Naive thymus-derived CD8-positive, alpha-beta T cell (primary cell): ENCODE data around the gene DMXL1. TPM values are rescaled to one million over a fixed set of nuclear protein-coding genes. Genes with fewer than 3 reads are reported as not detected.
A peak's percentile ranks its signal among the peaks of the same experiment; 100 is the strongest.
"Not testable (repeated sequence)": the region's sequence is repeated elsewhere in the genome, so short reads cannot be mapped to it uniquely, and the experiment has no call there.

Experiments used
- ATAC-seq, 2 donors: fragments of 150-1000 bp; cut with Tn5 transposase in 1 of 2; sonication (Bioruptor Pico), chemical (Tn5 transposase) in 1 of 2; 1 replicate in 1 of 2; 2 replicates in 1 of 2; pipeline ENCODE4 v1.10.0; 2021; ENCODE audit warnings: mild to moderate bottlenecking in 2 of 2, moderate library complexity in 2 of 2
- POLR2A ChIA-PET: fragments of 350-600 bp; sonication (Branson Sonifier 250); formaldehyde crosslinking; loops from one replicate; lab custom pipeline; 2021; ENCODE audit warnings: antibody characterized with exemption; lab: Charles Lee
- DNase-seq, 10 donors: peaks; one replicate each; pipeline versions ENCODE4 v3.0.0 to v3.0.0-alpha.2; 2020 to 2022
- H3K27ac Mint-ChIP-seq, 10 donors: one replicate each; pipeline ENCODE4 v1.8.0; 2020 to 2022; ENCODE audit warnings: mild to moderate bottlenecking in 10 of 10, mixed read lengths in 10 of 10, moderate library complexity in 4 of 10, inconsistent platforms in 1 of 10
- H3K27me3 Mint-ChIP-seq, 5 donors: one replicate each; pipeline ENCODE4 v1.8.0; 2021 to 2022; ENCODE audit warnings: mixed read lengths in 5 of 5
- H3K36me3 Mint-ChIP-seq, 3 donors: one replicate each; pipeline ENCODE4 v1.8.0; 2020 to 2022; ENCODE audit warnings: mixed read lengths in 3 of 3, mild to moderate bottlenecking in 2 of 3, inconsistent platforms in 1 of 3
- H3K4me1 Mint-ChIP-seq, 4 donors: one replicate each; pipeline ENCODE4 v1.8.0; 2021 to 2022; ENCODE audit warnings: mixed read lengths in 4 of 4
- H3K4me3 Mint-ChIP-seq, 10 donors: one replicate each; pipeline ENCODE4 v1.8.0; 2020 to 2022; ENCODE audit warnings: mild to moderate bottlenecking in 10 of 10, mixed read lengths in 10 of 10, moderate library complexity in 6 of 10, inconsistent platforms in 1 of 10
- H3K9me3 Mint-ChIP-seq, 9 donors: one replicate each; pipeline ENCODE4 v1.8.0; 2020 to 2022; ENCODE audit warnings: mixed read lengths in 9 of 9, mild to moderate bottlenecking in 3 of 9, inconsistent platforms in 1 of 9, moderate library complexity in 1 of 9
- polyA plus RNA-seq, 3 donors: library from polyadenylated mRNA; unstranded; fragments of 300-500 nt; fragmentation: Illumina TruSeq; gene quantifications; one replicate each; pipeline ENCODE4 v1.2.3, GENCODE V29; 2021
- total RNA-seq, 8 experiments: library from RNA in 2 of 8; stranded (reverse) in 2 of 8; gene quantifications; one replicate each; pipeline ENCODE4 v1.2.3 and lab custom pipeline; 2021 to 2026

DMXL1 gene
- total and polyA plus RNA-seq, 5 experiments from 2014 or later = 15.0 to 43.3 (median 19.9) TPM

- no peaks in the 10 kb centered on the region for H3K27me3 Mint-ChIP-seq
- no peak overlapping the region for H3K4me3 Mint-ChIP-seq
- H3K4me1 Mint-ChIP-seq = peaks cover 0 to 4% (median under 1%) of the 10 kb centered on the region in 4 donors
- POLR2A ChIA-PET = interaction anchor here (0.6 kb wide), 1 partner anchor 178 kb away, joined by 3 read pairs; no protein-coding TSS in a partner anchor
- H3K9me3 Mint-ChIP-seq = no peaks in the 10 kb centered on the region
- ATAC-seq (no peak), DNase-seq (no peak)
- no peak overlapping the region for H3K27ac Mint-ChIP-seq
- H3K36me3 Mint-ChIP-seq = peaks cover 0 to 35% (median 21%) of the 10 kb centered on the region in 3 donors
These were observed 109.2 kb downstream of the DMXL1 start for GRCh38 chr5:119179857-119180641.

GRCh38 chr5:119185512-119185911 is 114.6 kb downstream of the DMXL1 start:
- peaks cover 12 to 25% (median 19%) of the 10 kb centered on the region in 4 donors for H3K4me1 Mint-ChIP-seq
- POLR2A ChIA-PET, H3K4me3 Mint-ChIP-seq: not testable (repeated sequence)

GRCh38 chr5:119187776-119188529 is 117.1 kb downstream of the DMXL1 start:
- POLR2A ChIA-PET = interaction anchor here (0.5 to 1.3 kb wide), 2 partner anchors 9 to 231 kb away, joined by 3 to 4 read pairs; no protein-coding TSS in a partner anchor
- Mint-ChIP-seq H3K4me1 (peaks cover 9 to 25% (median 19%) of the 10 kb centered on the region in 4 donors), H3K27ac (peak overlapping the region in 7 of 10 donors; percentile 34 to 78 (median 64)), H3K4me3 (peak overlapping the region in 8 of 10 donors; percentile 13 to 68 (median 47)), H3K36me3 (peaks cover 5 to 25% (median 21%) of the 10 kb centered on the region in 3 donors), H3K27me3 (no peaks in the 10 kb centered on the region), H3K9me3 (no peaks in the 10 kb centered on the region)
- DNase-seq = peak in 3 of 10 donors; percentile 11 to 25 (median 13)
- ATAC-seq = peak in 1 of 2 donors; percentile 52

More at GRCh38 chr5:119185512-119185911, 114.6 kb downstream of the DMXL1 start:
- DNase-seq, H3K27ac Mint-ChIP-seq, H3K27me3 Mint-ChIP-seq, ATAC-seq, H3K9me3 Mint-ChIP-seq: not testable (repeated sequence)
- peaks cover 4 to 22% (median 22%) of the 10 kb centered on the region in 3 donors for H3K36me3 Mint-ChIP-seq

- peak overlapping the region in 2 of 10 donors; percentile 8 to 58 for H3K27ac Mint-ChIP-seq
- H3K36me3 Mint-ChIP-seq = peaks cover 5 to 24% (median 18%) of the 10 kb centered on the region in 3 donors
- DNase-seq (no peak), ATAC-seq (no peak)
- no peaks in the 10 kb centered on the region for H3K9me3 Mint-ChIP-seq
- POLR2A ChIA-PET = no interaction called here
- H3K4me1 Mint-ChIP-seq = peaks cover 7 to 25% (median 18%) of the 10 kb centered on the region in 4 donors
- no peak overlapping the region for H3K4me3 Mint-ChIP-seq
- no peaks in the 10 kb centered on the region for H3K27me3 Mint-ChIP-seq
These were observed 119.7 kb downstream of the DMXL1 start for GRCh38 chr5:119190470-119191095.

- Mint-ChIP-seq H3K4me1 (peaks cover 10 to 22% (median 16%) of the 10 kb centered on the region in 4 donors), H3K27ac (no peak overlapping the region), H3K27me3 (no peaks in the 10 kb centered on the region), H3K36me3 (peaks cover 5 to 29% (median 26%) of the 10 kb centered on the region in 3 donors), H3K9me3 (no peaks in the 10 kb centered on the region), H3K4me3 (no peak overlapping the region)
- no peak for DNase-seq
- POLR2A ChIA-PET = no interaction called here
- no peak for ATAC-seq
These were observed 121.1 kb downstream of the DMXL1 start for GRCh38 chr5:119191944-119192343.

- DNase-seq (no peak), ATAC-seq (no peak)
- no peaks in the 10 kb centered on the region for H3K27me3 Mint-ChIP-seq
- H3K4me1 Mint-ChIP-seq = peaks cover 11 to 21% (median 14%) of the 10 kb centered on the region in 4 donors
- H3K4me3 Mint-ChIP-seq = no peak overlapping the region
- peaks cover 30 to 81% (median 54%) of the 10 kb centered on the region in 3 donors for H3K36me3 Mint-ChIP-seq
- peak overlapping the region in 3 of 10 donors; percentile 47 to 73 (median 54) for H3K27ac Mint-ChIP-seq
- peaks cover 0 to 8% (median 2%) of the 10 kb centered on the region in 9 donors for H3K9me3 Mint-ChIP-seq
- POLR2A ChIA-PET = no interaction called here
These were observed 129.9 kb downstream of the DMXL1 start for GRCh38 chr5:119200795-119201194.

- DNase-seq (no peak), ATAC-seq (no peak)
- Mint-ChIP-seq H3K36me3 (peaks cover 4 to 53% (median 28%) of the 10 kb centered on the region in 3 donors), H3K27me3 (no peaks in the 10 kb centered on the region), H3K9me3 (peaks cover 0 to 2% (median 0%) of the 10 kb centered on the region in 9 donors), H3K27ac (no peak overlapping the region), H3K4me3 (no peak overlapping the region), H3K4me1 (peaks cover 0 to 4% (median 0%) of the 10 kb centered on the region in 4 donors)
- POLR2A ChIA-PET = no interaction called here
These were observed 136.2 kb downstream of the DMXL1 start for GRCh38 chr5:119207105-119207504.

GRCh38 chr5:119212026-119212425 is 141.1 kb downstream of the DMXL1 start:
- Mint-ChIP-seq H3K27me3 (no peaks in the 10 kb centered on the region), H3K4me3 (no peak overlapping the region), H3K27ac (no peak overlapping the region), H3K36me3 (peaks cover 10 to 45% (median 32%) of the 10 kb centered on the region in 3 donors), H3K9me3 (no peaks in the 10 kb centered on the region), H3K4me1 (peaks cover 0 to 2% (median 0%) of the 10 kb centered on the region in 4 donors)
- DNase-seq = no peak
- POLR2A ChIA-PET = no interaction called here
- no peak for ATAC-seq

GRCh38 chr5:119212676-119213075 is 141.8 kb downstream of the DMXL1 start:
- POLR2A ChIA-PET = no interaction called here
- H3K27me3 Mint-ChIP-seq = no peaks in the 10 kb centered on the region

GRCh38 chr5:119217183-119217582 is 146.3 kb downstream of the DMXL1 start:
- Mint-ChIP-seq H3K27me3 (no peaks in the 10 kb centered on the region), H3K36me3 (peaks cover 15 to 43% (median 19%) of the 10 kb centered on the region in 3 donors), H3K4me1 (peaks cover 0 to 9% (median 0%) of the 10 kb centered on the region in 4 donors), H3K4me3 (no peak overlapping the region), H3K9me3 (no peaks in the 10 kb centered on the region), H3K27ac (no peak overlapping the region)
- no peak for ATAC-seq
- POLR2A ChIA-PET = no interaction called here
- no peak for DNase-seq

More at GRCh38 chr5:119212676-119213075, 141.8 kb downstream of the DMXL1 start:
- Mint-ChIP-seq H3K4me3 (no peak overlapping the region), H3K27ac (peak overlapping the region in 1 of 10 donors; percentile 77), H3K36me3 (peaks cover 10 to 48% (median 32%) of the 10 kb centered on the region in 3 donors), H3K4me1 (peaks cover 0 to 2% (median 0%) of the 10 kb centered on the region in 4 donors), H3K9me3 (no peaks in the 10 kb centered on the region)
- ATAC-seq = no peak
- DNase-seq = no peak

- peaks cover 6 to 42% (median 17%) of the 10 kb centered on the region in 3 donors for H3K36me3 Mint-ChIP-seq
- DNase-seq = no peak
- H3K27me3 Mint-ChIP-seq = no peaks in the 10 kb centered on the region
- peaks cover 0 to 12% (median 0%) of the 10 kb centered on the region in 4 donors for H3K4me1 Mint-ChIP-seq
- no peak overlapping the region for H3K27ac Mint-ChIP-seq
- no peak overlapping the region for H3K4me3 Mint-ChIP-seq
- no peak for ATAC-seq
- POLR2A ChIA-PET = interaction anchor here (1.0 kb wide), 1 partner anchor 148 kb away, joined by 3 read pairs; no protein-coding TSS in a partner anchor
- no peaks in the 10 kb centered on the region for H3K9me3 Mint-ChIP-seq
These were observed 148.2 kb downstream of the DMXL1 start for GRCh38 chr5:119218830-119219782.
